CD4-positive, alpha-beta T cell treated with Interleukin-17A for 1 hour (primary cell): ENCODE results near the gene LCLAT1.

ENCODE experiments used
- DNase-seq: peaks from one replicate; pipeline ENCODE4 v3.0.0-alpha.2; 2020

Gene LCLAT1

DNA sequence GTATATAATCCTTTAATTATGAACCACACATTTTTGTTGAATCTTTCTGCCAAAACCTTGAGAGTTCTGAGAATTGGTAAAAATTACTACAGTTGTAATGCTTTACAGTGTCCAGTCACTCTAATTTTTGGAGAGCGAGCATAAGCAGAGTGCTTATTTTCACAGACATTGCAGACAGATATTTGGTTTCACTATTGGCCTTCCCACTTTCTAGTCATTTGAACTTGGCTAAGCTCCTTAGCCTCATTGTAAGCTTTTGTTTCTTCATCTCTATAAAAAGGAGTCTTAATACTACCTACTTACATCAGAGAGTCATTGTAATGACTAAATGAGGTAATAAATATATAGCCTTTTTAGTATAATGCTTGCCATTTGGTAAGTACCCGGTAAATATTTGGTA is 80.4 kb downstream of the LCLAT1 start:
- no peak for DNase-seq

DNA sequence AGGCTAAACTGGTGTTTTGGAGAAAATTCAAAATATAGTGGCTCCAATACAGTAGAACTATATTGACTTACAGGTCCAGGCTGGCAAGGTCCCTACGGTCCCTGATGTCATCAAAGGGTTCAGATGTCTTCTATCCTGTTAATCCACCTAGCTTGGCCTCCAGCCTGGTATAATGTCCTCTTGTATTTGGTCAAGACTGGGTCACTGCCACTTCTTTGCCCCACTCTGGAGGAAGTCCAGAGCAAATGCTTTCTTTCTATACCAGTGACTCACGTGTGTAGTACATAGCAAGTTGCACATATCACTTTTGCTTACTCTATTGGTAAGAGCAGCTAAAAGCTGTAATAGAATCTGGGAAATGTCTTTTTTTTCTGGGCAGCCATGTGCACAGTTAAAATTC is 80.8 kb downstream of the LCLAT1 start:
- no peak for DNase-seq

- DNase-seq = no peak
Measured at GRCh38 chr2:30530346-30530745, 83.3 kb downstream of the LCLAT1 start.

DNA sequence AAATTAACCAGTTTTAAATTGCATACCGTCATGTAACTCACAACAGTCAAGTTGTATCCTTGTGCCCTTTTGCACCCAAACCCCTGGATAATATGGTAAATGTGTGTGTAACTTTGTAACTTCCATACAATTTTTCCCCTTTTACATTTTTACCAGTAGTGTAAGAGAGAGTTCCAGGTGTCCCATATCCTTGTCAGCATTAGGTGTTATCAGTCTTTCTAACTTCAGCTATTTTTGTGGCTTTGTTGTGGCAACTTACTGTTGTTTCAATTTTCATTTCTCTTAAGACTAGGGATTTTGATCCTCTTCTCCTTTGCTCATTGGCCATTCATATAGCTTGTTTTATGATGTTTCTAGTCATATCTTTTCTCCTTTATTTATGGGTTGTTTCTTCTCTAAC is 94.6 kb downstream of the LCLAT1 start:
- no peak for DNase-seq

GRCh38 chr2:30545875-30546274 is 98.8 kb downstream of the LCLAT1 start:
- no peak for DNase-seq

- DNase-seq = no peak
Measured at GRCh38 chr2:30548386-30548785, 101.3 kb downstream of the LCLAT1 start.

DNA sequence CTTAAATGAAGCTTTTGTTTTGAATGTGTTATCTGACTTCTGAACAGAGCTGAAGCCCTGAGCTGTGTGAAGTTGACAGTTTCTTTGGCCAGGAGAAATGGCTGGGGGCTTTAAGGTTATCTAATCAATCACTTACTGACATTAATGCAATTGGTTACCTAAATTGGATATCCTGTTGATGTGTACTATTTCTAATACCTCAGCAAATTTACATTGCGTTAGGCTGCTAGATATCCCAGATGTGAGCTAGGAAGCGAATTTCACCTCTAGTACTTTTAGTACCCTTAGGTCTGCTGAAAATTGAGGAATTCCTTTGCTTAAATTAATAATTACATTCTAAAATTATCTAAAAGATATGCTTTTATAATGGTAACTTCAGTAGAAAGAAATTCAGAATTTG is 102.0 kb downstream of the LCLAT1 start:
- no peak for DNase-seq

DNA sequence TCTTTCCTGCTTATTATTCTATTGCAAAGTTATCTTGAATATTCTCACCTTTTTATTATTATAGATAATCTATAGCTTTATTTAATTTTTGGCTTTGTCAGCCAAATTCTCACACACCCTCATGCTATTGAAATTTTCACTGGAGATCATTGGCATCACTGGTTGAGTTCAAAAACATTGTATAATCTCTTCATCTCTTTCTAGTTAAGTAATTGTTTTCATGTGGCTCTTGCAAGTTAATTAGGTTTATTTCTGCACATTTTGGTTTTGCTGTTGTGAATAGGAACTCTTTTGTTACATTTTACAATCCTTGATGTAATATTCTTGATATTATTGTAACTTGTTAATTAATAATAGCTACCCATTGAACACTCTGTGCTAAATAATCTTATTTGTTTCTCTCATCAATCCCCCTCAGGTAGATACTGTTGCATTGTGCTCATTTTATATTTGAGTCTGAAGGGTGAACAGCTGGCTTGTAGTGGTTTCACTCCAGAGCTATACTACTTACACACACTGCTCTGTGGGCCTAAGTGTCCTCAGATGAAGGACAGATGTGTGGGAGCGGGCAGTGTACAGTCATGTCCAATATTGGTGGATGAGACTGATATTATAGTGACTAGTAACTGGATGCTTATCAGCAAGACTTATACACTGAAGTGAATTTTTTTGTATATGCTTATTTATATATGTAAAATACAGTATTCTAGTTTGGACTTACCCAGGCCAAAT is 112.7 kb downstream of the LCLAT1 start:
- DNase-seq = no peak

GRCh38 chr2:30561349-30561748 is 114.3 kb downstream of the LCLAT1 start:
- no peak for DNase-seq

DNA sequence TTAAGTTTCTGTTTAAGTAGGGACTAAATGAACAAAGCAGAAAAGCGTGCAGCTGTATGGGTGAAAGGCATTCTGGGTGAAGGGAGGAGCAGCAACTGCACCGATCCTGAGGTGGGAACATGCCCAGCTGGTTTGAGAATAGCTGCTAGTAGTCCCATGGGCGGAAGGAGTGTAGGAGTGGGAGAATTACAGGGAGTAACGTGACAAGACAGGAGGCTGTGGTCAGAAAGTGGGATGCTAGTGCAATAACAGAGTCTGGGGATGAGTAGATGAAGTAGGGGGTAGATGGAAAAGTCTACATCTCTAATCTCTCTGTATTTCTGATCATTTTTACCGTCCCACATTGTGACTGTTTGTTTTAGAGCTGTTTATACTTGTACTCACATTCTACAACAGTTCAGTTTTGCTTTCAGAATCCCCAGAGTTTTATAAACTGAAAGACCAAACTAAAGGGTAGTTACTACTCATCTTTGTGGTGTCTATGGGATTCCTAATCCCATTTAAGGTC is 118.9 kb downstream of the LCLAT1 start:
- no peak for DNase-seq

- DNase-seq = no peak
Measured at GRCh38 chr2:30566631-30567030, 119.6 kb downstream of the LCLAT1 start.

DNA sequence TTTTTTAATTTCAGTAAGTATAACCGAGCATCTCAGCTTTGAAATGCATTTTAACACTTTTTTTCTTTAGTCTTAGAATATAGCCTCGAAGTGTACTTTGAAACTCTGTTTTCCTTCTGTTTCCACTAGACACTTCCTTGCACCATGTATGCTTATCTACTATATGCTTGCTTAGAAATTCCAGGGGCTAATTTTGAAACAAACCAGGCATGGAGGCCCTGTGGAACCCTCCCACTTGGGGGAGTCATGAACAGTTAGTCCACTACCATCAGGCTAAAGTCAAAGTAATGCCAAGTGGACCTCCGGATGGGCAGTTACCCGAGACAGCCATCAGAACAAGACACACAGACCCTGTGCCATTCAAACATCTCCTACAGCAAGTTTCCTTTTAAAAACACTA is 120.3 kb downstream of the LCLAT1 start:
- DNase-seq = no peak

GRCh38 chr2:30569946-30570345 is 122.9 kb downstream of the LCLAT1 start:
- DNase-seq = no peak

DNA sequence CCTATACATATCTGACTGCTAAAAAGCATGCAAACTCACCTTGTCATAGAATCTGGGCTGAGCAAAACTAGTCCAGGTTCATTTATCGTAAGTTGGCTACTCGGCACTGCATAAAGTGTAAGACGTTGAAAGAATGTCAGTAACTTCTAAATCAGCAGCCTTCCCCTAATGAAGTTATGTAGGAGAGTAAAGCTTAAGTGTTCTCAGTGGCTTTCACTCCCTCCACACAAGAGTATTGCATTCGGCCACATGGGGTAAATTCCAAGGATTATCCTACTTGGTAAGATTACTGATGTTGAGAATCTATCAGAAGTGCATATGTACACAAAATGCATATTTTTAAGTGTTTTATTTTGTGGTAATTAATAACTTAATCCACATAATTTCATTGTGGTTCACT is 130.1 kb downstream of the LCLAT1 start:
- no peak for DNase-seq

GRCh38 chr2:30580391-30580790 is 133.3 kb downstream of the LCLAT1 start:
- DNase-seq = no peak

DNA sequence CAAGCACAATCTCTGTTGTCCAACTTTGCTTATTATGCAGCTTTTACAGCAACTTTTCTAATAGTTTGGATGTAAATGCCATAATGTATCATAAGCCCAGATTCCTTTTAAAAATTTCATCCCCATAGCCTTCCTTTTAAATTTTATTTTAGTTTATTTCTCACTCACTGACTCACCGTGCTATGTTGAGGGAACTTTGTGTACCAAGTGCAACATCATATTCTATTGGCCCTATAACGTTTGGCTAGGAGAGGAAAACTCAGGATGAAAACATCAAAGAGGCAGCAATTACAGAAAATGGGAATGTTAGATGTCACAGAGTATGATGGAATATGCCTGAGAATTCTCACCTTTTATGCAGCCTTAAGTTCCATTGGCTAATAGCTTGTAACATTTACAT is 135.5 kb downstream of the LCLAT1 start:
- no peak for DNase-seq

DNA sequence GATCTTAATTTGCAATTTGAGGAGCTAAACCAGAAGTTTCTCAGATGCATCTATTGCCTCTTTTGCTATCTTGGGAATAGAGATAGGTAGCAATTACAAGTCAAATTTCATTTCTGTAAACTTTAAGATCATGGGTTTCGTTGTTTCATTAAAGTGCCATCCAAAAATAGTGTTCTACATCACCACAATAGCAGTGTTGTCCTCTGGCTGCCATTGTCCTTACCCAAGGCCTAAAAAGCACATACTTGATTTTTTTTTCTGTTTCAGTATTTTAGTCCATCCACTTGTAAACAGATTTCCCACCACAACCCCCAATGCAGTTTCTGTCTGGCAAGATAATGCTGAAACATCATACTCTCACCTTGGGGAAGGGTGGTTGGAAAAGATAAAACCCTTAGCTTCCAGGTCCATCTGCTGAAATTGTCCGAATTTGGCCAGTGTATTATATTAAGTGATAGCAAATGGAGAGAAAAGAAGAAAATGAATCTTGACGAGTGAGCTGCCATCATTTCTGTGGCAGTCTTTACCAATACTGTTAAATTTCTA is 136.2 kb downstream of the LCLAT1 start:
- DNase-seq = no peak

DNA sequence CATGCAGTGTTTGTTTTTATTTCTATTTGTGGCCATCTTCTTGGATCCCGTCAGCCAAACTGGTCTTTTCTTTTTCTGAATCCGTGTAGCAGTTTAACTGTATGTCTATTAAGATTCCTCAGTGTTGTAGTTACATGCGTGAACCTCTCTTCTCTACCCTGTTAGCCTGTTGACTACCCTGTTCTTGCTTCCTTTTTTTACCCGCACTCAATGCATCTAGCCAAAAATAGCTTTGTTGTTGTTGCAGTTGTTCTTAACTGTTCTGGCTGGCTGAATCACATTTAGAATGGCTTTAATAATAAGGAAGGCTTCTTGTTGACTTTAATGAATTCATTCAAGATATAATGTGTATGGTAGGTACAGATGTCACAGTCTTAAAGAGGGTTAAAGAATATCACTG is 137.1 kb downstream of the LCLAT1 start:
- DNase-seq = no peak

GRCh38 chr2:30588994-30589393 is 141.9 kb downstream of the LCLAT1 start:
- no peak for DNase-seq

- no peak for DNase-seq
Measured at GRCh38 chr2:30590407-30590806, 143.4 kb downstream of the LCLAT1 start.

- DNase-seq = no peak
Measured at GRCh38 chr2:30591186-30591585, 144.1 kb downstream of the LCLAT1 start.

DNA sequence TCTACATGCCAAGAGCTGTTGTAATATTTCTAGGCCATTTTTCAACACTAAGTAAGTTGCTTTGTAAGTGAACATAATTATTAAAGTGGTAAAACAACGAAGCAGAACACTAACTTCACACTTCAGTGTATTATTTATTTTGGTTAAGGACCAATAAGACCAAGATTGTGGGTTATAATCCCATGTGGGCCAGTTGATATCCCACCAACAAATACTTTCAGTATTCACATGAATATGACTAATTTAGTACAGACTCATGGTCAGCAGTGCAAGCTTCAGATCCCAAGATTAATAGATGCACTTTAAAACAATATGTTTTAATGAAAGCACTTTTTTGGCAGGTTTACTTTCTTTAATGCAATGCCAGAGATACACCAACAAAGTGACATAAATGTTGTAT is 154.3 kb downstream of the LCLAT1 start:
- no peak for DNase-seq

DNA sequence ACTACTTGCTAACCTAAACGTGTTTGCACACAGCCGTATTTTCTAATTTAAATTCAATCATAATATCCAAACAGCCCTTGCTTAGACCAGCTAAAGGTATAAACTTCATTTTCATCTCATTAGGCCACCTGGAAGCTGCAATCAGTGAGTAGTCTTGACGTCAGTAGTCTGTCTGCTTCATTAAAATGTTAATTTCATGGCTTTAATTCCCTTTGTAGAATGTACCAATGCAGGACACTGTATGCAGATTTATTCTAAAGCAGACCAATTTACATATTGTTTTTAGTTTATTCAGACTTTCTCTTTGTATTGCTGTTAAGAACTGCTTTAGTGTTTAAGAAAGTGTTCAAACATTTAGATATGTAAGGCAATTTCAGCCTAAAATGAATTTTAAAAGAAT is 158.2 kb downstream of the LCLAT1 start:
- DNase-seq = no peak

DNA sequence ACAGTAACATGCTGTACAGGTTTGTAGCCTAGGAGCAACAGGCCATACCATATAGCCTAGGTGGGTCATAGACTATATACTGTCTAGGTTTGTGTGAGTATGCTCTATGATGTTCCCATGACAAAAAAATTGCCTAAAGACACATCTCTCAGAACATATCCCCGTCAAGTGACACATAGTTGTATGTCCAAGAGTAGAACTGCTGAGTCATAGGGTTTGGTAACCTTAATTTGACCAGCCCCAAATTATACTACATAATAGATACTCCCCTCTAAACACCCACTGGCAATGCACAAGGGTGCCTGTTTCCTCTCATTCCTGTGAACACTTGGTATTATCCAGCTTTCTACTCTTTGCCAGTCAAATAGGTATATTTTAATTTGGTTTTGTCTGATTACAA is 161.6 kb downstream of the LCLAT1 start:
- no peak for DNase-seq

DNA sequence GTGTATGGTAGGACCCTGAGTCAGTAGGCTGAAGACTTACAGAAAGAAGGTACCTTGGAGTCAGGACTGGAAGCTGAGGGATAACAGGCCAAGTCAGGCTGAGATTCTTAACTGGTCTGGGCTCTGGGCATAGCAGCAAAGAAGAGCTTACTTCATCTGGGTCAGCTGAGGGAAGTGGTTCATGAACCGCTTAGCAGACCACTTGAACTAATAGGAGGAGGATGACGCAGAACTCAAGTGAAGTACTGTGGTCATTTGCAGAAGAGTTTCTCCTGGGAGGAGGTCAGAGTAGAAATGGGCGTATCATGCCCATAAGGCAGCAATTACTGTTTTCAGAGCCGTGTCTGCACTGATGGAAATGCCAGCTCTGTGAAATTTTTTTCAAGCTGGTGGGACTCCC is 164.5 kb downstream of the LCLAT1 start:
- DNase-seq = no peak
